Measurements from ENCODE around the gene TALDO1.

DNA sequence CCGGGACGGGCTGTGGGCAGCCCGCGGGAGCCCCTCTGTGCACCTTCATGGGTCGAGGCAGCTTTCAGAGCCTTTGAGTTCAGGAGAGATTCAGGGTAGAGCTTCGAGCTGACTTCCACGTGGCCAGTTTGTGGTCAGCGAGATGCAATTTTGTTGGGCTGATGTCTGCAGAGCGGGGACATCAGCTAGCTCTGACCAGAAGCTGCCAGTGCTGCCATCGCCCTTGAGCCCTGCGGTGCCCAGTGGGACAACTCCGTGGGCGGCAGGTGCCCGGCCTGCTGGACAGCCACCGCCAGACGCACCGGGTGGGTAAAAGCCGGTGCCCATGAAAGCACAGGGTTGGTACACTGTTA is 719 bp downstream of the TALDO1 start:
- no peak for TF ChIP-seq CTCF (IDR thresholded peaks at IDR 0.05)
- no peak for TF ChIP-seq POLR2A (IDR thresholded peaks at IDR 0.05)
